GM12801 (cell line): Measurements from ENCODE around the gene UCK2.

ENCODE experiments used
- CTCF ChIP-seq: IDR thresholded peaks from one replicate; pipeline ENCODE4 v1.5.1; 2011; ENCODE audit warnings: control low read depth; ENCODE audit not compliant: insufficient read length; ENCODE audit errors: extremely low read depth

UCK2 gene

GRCh38 chr1:165853528-165854075 lies 26.2 kb downstream of the UCK2 start:
- no peak for TF ChIP-seq CTCF

GRCh38 chr1:165854101-165854845 lies 26.9 kb downstream of the UCK2 start:
- no peak for TF ChIP-seq CTCF

GRCh38 chr1:165855010-165855838 lies 27.8 kb downstream of the UCK2 start:
- no peak for TF ChIP-seq CTCF

GRCh38 chr1:165856021-165856420 lies 28.6 kb downstream of the UCK2 start:
- no peak for TF ChIP-seq CTCF

GRCh38 chr1:165856606-165857005 lies 29.2 kb downstream of the UCK2 start:
- no peak for TF ChIP-seq CTCF

- TF ChIP-seq CTCF = no peak
Measured at GRCh38 chr1:165857046-165857801, 29.8 kb downstream of the UCK2 start.

- TF ChIP-seq CTCF = no peak
Measured at GRCh38 chr1:165858364-165858823, 31.0 kb downstream of the UCK2 start.
